Progenitor cell of endocrine pancreas (in vitro differentiated cells): ENCODE measurements around the gene CYP17A1. TPM values are rescaled to one million over a fixed set of nuclear protein-coding genes. Genes with fewer than 3 reads are reported as not detected.
A peak's percentile ranks its signal among the peaks of the same experiment; 100 is the strongest.

ENCODE experiments used
- DNase-seq: peaks from one replicate; pipeline ENCODE4 v3.0.0; 2021; ENCODE audit warnings: low spot score; ENCODE audit not compliant: unreplicated experiment
- H3K27ac Mint-ChIP-seq: 2 replicates; pipeline ENCODE4 v1.8.0; 2021; ENCODE audit warnings: mild to moderate bottlenecking, moderate library complexity, mixed read lengths
- H3K27me3 Mint-ChIP-seq: 2 replicates; pipeline ENCODE4 v1.8.0; 2021; ENCODE audit warnings: mixed read lengths
- H3K36me3 Mint-ChIP-seq: 2 replicates; pipeline ENCODE4 v1.8.0; 2022; ENCODE audit warnings: mixed read lengths; ENCODE audit not compliant: insufficient read depth
- H3K4me1 Mint-ChIP-seq: 2 replicates; pipeline ENCODE4 v1.8.0; 2021; ENCODE audit warnings: low read depth, mixed read lengths
- H3K4me3 Mint-ChIP-seq: 2 replicates; pipeline ENCODE4 v1.8.0; 2021; ENCODE audit warnings: low read depth, mild to moderate bottlenecking, moderate library complexity, mixed read lengths
- H3K9me3 Mint-ChIP-seq: 2 replicates; pipeline ENCODE4 v1.8.0; 2021; ENCODE audit warnings: low read depth, mixed read lengths
- CTCF ChIP-seq: fragments of 200-600 bp; sonication (generic); IDR thresholded peaks from one replicate; pipeline ENCODE4 v1.5.0; 2021; ENCODE audit warnings: antibody characterized with exemption, mild to moderate bottlenecking; ENCODE audit not compliant: unreplicated experiment
- total RNA-seq: library from RNA; stranded (reverse); gene quantifications from 2 replicates; pipeline ENCODE4 v1.2.1, GENCODE V29; 2021

The CYP17A1 gene
- total RNA-seq, 1 donor from 2014 or later: not detected

GRCh38 chr10:102870221-102870620, 33.0 kb upstream of the CYP17A1 start:
- Mint-ChIP-seq H3K27ac (peak overlapping the region; percentile 98), H3K4me1 (peaks cover 39% of the 10 kb centered on the region), H3K27me3 (peaks cover 2% of the 10 kb centered on the region), H3K4me3 (peak overlapping the region; percentile 87), H3K9me3 (no peaks in the 10 kb centered on the region), H3K36me3 (peaks cover 12% of the 10 kb centered on the region)
- no peak for DNase-seq
- no peak for TF ChIP-seq CTCF

GRCh38 chr10:102869258-102870198, 32.3 kb upstream of the CYP17A1 start, which contains the start of gene AS3MT:
Gene AS3MT, plus strand, starts transcription at chr10:102869470. Its CDS starts 123 bp downstream, at chr10:102869593.
- peaks cover 9% of the 10 kb centered on the region for H3K36me3 Mint-ChIP-seq
- H3K27me3 Mint-ChIP-seq: peaks cover 2% of the 10 kb centered on the region
- no peak for TF ChIP-seq CTCF
- H3K27ac Mint-ChIP-seq: peak within 1 kb of the TSS; percentile 98
- peak within 1 kb of the TSS; percentile 87 for H3K4me3 Mint-ChIP-seq
- peaks cover 33% of the 10 kb centered on the region for H3K4me1 Mint-ChIP-seq
- DNase-seq: peak; percentile 54
- no peaks in the 10 kb centered on the region for H3K9me3 Mint-ChIP-seq

- peak overlapping the region; percentile 87 for H3K4me3 Mint-ChIP-seq
- no peaks in the 10 kb centered on the region for H3K9me3 Mint-ChIP-seq
- no peak for DNase-seq
- peaks cover 29% of the 10 kb centered on the region for H3K4me1 Mint-ChIP-seq
- peak overlapping the region; percentile 91 for H3K27ac Mint-ChIP-seq
- H3K36me3 Mint-ChIP-seq: peaks cover 6% of the 10 kb centered on the region
- H3K27me3 Mint-ChIP-seq: no peaks in the 10 kb centered on the region
- TF ChIP-seq CTCF: no peak
These were observed 31.7 kb upstream of the CYP17A1 start for GRCh38 chr10:102868911-102869257.

- peaks cover 13% of the 10 kb centered on the region for H3K4me1 Mint-ChIP-seq
- H3K27ac Mint-ChIP-seq: no peak overlapping the region
- no peaks in the 10 kb centered on the region for H3K9me3 Mint-ChIP-seq
These were observed 28.4 kb upstream of the CYP17A1 start for GRCh38 chr10:102865620-102866019.

GRCh38 chr10:102863660-102864059, 26.4 kb upstream of the CYP17A1 start:
- Mint-ChIP-seq H3K9me3 (no peaks in the 10 kb centered on the region), H3K4me3 (no peak overlapping the region), H3K4me1 (peaks cover under 1% of the 10 kb centered on the region), H3K36me3 (peaks cover 5% of the 10 kb centered on the region), H3K27ac (no peak overlapping the region), H3K27me3 (no peaks in the 10 kb centered on the region)
- DNase-seq: no peak
- no peak for TF ChIP-seq CTCF

More at GRCh38 chr10:102865620-102866019, 28.4 kb upstream of the CYP17A1 start:
- Mint-ChIP-seq H3K36me3 (peaks cover 5% of the 10 kb centered on the region), H3K4me3 (no peak overlapping the region), H3K27me3 (no peaks in the 10 kb centered on the region)
- no peak for DNase-seq
- TF ChIP-seq CTCF: no peak
